ENCODE measurements around the gene SH2D1B.

SH2D1B gene

DNA sequence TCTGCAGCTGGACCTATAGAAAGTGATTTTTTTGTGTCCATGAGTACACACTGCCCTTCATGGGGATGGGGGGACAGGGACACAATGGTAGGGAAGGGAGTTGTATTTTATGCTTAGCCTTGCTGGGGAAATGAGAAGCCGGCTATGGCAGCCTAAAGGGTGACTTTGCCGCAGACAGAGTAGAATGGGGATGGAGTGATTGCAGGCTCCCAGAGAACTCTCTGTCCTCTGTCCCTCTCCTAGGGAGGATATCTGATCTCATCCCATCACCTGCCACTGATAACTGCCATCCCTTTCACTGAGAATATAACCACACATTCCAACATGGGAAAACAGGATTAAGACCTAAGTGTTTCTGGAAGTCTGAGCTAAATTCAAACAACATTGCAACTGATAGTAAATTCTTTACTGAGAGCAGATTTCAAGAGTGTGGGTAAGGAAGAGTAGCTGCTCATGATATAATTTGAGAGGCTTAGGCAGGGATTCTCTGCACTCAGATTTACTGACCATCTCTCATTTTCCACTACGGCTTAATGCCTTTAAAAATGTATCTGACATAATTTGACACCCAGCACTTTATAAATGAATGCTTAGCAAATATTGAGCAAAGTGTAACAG, 13.9 kb downstream of the SH2D1B start:
- DNase-seq = no peak

DNA sequence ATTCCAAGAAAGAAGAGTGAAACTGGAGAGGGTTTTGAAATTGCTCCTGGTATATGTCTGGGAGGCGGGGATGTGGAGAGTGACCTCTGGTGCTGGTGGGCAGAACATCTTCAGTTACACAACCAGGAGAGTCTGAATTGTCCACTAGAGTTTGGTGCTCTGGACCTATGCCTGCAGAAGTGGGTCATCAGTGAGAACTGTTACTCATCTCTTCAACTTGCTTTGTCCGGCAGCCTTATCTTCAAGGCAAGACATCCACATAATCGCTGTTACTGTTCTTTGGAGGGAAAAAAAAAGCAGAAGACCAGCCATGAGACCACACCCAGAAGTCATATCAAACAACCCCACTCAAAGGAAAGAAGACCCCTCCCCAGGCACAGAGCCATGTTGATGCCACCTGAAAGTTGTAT, 14.9 kb downstream of the SH2D1B start:
- no peak for DNase-seq

DNA sequence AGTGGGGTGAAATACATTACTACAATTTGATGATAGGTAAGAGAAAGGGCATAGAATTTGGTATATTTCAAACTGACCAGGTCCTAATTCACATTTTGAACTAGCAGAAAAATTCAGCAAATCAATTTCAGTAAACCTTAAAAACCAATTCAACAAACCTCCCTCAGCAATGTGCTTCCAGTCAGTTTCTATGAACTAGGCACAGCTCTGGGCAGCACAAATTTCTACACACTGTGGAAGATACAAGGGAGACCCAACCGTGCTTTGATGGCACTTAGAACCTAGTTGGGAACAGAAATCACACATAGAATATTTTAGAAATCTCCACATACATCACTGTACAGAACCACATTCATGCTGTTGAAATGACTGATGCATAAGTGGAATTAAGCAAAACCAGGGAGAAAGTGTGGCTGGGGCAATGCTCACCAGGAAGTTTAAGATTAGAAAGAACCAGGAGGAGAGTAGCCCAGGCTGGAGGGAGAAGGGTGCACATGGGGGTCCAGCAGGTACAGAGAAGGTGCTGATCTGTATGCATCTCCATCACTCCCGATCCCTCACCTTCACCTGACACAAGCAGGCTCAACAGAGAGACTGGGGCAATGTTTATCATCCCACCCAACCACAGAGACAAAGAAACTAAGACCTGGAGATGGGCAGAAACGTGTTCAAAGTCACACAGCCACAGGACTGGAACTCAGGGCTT, 15.6 kb downstream of the SH2D1B start:
- DNase-seq = no peak

DNA sequence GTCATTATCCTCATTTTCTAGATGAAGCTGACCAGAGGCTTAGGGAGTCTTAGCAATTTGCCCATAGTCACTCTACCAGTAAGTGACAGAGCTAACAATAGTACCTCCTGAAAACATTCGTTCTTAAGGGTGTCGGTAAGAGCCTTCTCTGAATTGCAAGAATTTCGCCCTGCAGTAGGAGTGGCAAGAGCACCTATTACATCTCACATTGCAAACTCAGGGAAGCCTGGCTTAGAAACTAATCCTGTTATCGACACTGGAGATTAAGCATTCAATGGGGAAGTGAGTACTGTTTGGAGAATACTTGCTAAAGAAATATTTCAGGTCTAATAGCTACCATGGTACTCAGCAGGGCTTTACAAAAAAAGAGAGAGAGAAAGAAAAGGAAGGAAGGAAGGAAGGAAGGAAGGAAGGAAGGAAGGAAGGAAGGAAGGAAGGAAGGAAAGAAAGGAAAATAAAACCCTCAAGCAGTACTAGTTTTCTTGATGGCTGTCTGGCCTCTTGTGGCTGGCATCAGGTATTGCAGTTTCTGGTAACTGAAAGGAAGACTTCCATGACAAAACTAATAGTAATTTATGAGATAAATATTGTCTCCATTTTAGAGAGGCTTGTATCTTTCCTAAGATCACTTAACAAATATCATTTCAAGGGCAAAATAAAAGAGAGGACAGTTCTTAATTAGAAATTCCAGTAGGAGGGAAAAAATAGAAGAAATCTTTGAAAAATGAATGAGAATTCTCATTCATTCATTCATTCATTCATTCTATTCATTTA, 20.0 kb downstream of the SH2D1B start:
- peak in 1 of 2 experiments; percentile 8 for DNase-seq

DNA sequence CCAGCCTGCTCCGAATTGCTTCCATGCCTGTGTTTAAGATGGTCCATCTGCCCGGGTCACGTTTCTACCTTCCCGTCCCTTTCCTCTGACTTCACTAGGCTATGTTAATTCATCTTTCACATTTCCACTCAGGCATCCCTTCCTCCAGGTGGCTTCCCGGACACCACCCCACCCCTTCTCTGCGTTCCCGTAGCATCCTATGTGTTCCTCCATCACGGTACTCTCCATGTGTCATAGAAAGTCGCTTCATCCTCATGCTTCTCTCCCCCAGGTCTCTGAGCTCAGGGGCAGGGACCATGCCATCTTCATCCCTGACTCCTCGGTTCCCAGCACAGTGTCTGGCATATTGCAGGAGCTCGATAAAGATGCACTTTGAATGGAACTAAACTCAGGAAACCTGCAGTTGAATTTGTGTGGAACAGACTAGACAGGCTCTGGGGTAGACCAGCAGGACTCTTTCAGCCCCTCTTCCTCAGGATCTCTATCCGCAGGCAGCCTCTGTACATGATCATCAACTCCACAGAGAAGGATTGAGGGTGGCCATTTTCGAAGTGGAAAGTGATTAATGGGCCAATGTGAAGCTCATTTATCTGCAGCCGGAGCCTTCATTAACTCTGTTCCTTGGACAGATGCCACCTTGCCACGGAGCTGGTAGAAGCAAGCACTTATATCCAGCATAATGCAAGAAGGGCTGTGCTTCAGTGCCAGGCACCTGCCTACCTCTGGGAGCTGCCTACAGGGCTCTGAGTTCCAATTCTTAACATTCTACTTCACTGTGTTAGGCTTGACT, 21.3 kb downstream of the SH2D1B start:
- no peak for DNase-seq

DNA sequence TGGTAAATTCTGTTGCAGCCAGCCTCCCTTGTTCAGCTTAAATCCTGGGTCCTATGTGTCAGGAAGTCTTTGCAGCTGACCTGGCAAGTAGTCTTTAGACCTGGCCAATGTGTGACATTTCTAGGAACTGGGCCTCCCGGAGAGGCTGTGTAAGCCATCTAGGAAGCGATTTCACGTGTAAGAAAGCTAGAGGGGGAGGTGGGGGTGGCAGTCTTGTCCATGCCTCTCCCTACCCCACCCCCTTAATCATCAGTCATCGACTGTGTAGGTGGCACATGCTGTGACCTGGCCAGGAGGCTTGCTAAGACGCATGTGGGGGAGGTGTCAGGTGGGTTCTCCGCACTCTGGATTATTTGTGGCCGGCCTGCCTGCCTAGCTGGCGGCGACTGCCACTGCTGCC, 22.0 kb downstream of the SH2D1B start:
- DNase-seq = no peak

DNA sequence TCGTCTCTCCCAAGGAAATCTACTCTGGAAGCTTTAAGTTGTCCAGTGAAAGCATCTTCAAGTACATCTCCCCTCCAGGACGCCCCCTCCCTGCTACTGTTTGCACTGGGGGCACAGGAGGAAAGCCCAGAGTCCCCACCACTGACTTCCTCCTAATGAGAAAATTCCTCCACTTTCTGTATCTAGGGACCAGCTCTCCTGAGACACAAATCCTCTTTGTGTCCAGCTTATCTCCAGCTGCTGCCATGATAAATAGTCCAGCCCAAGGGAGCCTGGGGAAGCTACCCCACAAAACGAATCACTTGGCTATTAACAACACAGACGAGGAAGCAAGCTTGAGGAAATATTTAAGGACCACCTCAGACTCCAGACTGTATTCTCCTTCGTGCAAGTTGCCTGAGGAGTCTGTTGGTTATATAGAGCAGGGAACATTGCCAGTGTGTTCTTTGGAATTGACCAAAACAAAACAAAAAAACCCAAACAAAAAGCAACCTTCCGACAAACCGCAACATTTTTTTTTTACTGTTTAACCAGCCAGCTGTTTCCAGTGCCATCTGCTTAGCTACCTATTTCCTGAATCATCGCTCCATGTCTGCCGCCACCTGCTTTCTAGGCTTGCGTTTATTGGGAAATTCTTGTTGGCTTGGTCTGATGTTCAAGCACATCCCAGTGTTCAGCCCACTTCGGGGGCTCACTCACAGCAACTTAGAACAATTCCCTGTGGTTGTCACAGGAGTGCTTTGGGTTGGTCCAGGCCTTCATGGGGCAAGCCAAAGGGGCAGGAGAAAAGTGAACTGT, 22.7 kb downstream of the SH2D1B start:
- DNase-seq = no peak

DNA sequence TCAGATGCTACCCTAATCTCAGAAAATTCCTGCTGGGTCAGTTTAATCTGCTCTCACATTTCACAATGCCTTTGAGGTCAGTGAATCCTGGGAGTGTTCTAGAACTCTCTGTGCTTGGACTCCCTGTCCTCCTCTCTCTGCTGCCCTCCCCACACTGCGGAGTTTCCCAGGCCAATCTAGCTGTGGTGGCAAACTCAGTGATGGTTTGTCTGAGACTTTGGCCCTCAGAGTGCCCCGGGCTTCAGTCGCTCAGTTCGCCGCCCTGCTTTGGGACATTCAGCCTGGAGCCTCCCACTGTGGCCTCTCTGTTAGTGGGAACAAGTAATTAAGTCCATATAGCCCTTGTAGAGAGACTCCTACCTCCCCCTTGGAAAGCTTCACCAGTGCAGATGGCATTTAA, 23.3 kb downstream of the SH2D1B start:
- DNase-seq = no peak

DNA sequence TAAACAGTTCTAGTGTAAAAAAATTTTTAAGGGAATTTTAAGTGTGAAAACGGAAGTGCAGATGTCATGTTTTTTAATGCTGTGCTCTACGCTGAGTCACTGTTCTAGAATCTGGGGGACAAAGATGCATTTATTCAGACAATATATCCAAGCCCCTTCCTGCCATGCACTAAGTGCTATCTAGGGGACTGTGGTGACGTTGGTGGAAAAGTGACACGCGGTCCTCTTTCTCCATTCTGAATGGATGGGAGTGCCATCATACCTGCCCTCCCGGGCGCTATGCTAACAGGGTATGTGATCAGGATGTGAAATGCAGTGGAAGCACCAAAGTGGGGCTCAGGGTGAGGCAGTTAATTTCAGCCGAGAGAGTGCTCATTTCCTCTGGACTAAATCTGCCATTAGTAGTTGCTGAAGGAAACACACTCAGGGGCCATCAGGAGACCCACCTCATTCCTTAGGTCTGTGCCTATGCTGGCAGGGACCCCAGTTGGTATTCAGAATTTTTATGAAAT, 23.8 kb downstream of the SH2D1B start:
- DNase-seq = no peak

DNA sequence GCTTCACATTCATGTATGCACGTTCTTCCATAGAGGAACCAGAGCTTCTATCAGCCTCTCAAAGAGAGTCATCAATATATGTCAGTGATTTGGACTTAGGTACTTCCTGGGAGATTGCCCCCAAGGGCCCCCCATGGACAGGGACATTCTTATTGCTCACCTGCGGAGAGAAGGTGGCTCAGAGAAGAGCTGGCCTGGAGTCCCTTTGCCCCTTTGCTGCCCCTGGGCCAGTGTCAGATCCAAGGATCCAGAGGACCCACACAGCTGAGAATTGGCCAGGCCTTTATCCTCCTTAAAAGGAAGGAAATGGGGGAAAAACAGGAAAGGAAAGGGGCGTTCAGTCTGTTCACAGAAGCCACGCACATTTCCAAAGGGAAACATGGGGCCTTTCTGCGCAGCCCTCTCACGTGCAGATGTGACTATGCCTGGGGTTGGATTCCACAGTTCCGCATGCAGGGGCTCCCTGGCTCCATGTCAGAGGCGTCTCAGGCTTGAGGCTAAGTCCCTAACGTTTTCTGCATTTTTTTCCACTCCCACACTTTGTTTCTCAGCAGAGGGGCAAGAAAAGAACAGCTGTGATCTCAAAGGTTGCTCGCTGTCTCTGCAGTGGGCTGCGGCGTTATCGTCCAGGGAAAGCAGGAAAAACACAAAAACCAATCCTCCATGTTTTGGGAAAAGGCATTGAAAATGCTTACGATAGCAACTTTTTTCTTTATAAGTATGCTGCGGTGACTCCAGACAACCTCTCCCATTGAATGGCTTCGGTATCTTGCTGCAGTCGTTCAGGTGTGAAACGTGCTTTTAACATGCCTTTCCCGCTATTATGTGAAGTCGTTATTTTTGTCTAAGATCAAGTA, 24.5 kb downstream of the SH2D1B start:
- DNase-seq = no peak

DNA sequence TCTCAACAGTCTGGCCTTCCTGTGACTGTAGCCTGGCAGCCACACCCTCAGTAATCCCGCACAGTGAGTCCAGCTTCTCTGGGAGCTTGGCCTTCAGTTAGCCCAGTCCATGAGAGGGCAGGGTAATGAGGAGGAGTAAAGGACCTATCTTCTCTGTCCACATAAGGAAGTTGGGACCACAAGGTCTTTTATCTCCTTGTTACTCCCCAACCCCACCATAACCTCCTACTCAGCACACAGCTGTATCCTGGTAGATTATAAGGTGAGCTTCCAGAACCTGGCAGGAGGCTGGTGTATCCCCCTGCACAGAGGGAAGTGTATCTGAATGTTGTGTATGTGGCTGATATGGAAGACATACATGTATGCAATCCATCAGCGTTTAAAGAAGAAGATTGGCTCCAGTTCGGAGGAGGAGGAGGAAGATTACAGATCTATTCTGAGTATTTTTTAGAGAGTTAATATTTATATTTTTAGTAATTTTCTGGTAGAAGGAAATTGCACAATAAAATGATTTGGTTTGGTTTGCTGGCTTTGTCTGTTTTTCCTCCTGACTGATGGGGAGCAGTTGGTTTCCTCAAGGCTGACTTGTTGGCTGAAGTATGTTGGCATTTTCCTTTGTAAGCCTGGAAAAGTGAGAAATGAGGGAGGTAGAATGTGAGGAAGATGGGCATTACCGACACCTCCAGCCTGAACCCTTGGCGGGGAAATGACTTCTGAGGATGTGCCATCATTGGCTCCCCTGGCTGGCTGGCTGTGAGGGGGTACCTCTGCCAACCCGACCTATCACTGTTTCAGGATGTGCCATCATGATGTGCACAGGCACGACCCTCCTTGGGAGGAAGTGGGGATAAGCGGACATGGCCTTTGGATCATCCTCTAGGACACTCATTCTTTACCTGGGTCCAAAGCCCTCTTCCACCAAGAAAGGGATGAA, 25.4 kb downstream of the SH2D1B start:
- DNase-seq = no peak

DNA sequence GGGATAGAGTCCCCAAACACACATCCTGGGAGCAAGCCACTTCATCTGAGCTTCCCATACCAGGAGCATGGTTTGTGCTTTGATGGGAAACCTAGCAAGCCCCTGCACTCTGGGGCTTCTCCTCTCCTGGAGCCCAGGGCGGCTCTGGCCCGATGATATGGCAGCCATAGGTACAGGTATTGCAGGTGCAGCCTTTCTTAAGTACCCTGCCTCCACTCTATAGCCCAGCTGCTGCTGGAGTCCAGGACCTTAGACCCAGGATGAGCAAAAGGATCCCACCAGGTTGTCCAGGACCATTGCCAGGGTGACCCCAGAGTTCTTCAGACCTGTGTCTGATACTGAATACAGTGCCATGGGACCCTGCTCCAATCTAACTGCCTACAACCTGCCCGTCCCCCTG, 26.2 kb downstream of the SH2D1B start:
- no peak for DNase-seq

DNA sequence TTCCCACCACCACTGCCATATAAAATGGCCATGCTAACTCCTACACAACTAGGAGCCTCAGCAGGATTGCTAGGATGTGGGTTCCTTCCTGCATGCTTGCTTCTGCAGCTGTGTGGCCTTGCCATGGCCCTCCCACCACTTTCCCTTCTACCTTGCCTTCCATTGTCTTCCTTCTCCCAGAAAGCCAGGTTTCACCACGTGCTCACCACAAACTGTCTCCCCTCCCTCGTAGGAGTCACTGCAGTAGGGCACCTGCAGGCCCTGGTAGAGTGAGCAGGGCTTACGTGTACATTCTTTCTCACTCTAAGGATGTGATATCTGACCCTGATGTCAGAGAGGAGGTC, 26.7 kb downstream of the SH2D1B start:
- no peak for DNase-seq

DNA sequence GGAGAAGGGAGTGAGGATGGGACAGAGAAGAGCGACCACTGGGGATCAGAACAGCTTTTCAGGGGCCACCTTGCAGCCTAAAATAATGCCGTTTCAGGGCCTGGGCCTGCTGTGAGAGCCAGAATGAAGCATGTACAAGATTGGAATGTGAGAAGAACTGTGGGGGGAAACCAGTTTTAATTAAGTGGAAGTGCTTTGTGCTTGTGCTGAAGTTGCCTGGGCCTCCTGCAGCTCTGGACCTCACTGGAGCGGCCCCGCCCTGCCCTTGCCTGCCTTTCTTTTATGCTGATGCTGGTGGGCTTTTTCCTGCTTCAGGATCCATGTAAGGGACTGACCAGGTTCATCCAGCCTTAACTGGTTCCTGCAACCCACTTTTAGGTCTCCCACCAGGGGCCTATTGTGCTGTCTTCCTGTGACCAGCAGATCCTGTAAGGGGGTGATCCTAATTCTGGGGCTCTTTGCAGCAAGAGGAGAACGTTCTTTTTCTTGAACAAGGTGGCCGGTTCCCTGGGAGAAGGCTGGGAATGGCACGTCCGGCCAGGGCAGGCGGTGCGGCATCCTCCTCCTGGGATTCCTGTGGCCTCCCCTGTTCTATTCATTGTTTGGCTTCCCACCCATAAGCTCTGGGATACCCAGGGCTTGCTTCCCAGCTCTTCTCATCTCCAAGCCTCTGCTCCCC, 27.2 kb downstream of the SH2D1B start:
- DNase-seq = no peak

DNA sequence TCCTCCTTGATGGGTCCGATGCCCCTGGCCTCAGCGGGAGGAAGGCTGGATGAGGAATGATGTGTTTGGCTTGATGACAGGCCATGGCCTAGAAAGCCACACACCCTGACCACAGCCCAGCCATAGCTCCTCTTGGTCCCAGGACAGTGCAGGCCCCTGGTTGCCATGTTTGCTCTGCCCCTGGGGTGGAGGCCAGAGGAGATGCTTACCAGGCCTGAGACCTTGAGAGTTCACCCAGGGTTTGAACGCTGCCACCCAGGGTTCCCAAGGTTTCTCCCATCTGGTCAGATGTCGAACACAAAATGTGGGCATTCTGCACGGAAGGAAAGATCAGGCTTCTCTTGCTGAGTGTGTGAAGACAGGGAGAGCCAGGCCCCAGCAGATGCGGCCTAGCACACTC, 27.8 kb downstream of the SH2D1B start:
- DNase-seq = no peak

DNA sequence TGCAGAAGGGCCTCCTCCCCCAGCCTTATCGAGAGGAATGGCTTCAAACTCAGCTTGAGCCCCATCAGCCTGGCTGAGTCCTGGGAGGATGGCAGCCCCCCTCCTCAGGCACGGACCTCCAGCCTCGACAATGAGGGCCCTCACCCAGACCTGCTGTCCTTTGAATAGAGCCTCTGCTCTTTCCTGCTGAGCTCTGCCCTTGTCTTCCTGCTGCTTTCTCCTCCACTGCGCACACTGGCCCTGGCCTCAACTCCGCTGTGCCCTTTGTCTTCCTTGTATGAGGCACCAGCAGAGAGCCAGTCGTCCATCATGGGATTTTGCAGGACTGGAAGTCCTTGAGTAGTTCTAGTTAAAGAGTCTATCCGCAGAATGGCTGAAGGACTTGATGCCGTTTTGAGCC, 28.4 kb downstream of the SH2D1B start:
- DNase-seq = no peak

DNA sequence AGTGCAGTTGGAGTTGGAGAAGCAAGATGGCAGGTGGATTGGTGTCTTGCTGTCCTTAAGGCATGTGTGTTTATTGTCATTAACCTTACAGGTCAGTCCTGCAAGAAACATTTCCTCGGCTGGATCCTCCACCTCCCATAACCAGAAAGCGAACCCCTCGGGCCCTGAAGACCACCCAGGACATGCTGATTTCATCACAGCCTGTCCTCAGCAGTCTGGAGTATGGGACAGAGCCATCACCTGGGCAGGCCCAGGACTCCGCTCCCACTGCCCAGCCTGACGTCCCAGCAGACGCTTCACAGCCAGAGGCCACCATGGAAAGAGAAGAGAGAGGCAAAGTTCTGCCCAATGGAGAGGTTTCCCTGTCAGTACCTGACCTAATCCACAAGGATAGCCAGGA, 28.8 kb downstream of the SH2D1B start:
- DNase-seq = no peak

DNA sequence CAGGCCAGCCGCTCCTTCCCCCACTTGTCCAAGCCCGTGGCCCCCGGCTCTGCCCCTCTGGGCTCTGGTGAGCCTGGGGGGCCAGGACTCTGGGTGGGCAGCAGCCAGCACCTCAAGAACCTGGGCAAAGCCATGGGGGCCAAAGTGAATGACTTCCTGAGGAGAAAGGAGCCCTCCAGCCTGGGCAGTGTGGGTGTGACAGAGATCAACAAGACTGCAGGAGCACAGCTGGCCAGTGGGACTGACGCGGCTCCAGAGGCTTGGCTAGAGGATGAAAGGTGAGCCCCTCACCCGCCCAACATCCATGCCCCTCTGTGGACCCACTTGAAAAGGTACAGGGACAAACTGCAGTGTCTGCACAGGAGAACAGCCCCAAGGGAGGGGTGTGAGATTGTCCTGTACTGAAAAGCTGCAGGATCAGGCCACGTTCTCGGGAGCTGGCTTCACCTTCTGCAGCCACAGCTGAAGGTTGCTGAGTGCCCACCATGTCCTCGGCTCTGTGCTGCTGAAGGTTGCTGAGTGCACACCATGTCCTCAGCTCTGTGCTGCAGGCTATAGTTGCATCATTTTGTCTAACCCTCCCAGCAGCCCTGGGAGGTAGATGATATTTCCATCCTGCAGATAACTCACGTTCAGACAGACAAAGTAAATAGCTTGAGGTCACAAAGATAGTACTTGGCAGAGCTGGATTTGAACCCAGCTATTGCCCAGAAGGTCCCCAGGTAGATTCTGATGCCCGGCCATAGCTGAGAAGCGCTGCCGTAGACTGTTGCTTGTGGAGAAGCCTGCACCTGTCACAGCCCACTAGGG, 29.8 kb downstream of the SH2D1B start:
- DNase-seq = no peak

DNA sequence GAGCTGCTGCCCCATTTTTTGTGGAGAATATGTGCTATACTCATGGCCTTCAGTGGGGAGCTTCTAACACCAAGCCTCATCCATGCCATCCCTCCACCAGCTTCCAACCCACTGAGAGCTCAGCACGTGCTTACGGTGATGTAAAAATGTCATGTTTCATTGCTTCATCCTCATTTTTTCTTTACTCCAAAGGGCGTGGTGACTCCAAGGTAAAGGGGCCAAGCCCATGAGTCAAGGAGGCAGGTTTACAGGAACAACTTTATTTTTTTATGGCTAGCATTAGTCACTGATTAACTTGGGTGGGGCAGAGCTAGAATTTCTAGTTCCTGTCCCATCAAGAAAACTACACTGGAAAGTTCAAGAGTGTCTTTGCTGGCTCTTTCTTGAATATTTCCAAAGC, 30.6 kb downstream of the SH2D1B start, which contains the start of gene C1orf226:
Gene C1orf226 (plus strand): TSS at position 346 of the 400 bp plus-strand sequence. CDS start 174 bp downstream, outside the sequence.
- no peak for DNase-seq

All from activated CD4-positive, alpha-beta T cell treated with anti-CD3 and anti-CD28 coated beads, Interleukin-2, amount 50 U/mL, for 48 hours (primary cell).